Measurements from ENCODE around the gene ATP8A2.

DNA sequence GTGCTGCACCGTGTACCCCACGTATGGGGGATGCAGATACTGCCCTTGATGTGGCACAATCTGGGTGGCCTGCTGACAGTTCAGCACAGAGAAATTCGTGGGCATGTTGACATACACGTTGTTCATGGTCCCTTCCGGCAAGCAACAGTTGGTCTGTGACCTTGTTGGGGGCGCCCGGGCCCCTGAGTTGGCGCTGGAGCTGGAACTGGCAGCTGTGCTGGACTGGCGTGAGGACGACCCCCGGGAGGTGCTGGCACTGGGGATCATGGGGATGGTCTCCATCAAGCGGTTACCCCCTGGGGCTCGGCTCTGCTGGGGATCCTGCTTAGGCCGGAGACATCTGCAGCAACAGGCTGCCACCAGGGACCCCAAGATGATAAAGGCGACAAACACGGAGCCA is 674.9 kb downstream of the ATP8A2 start:
- TF ChIP-seq, protein P1, sequence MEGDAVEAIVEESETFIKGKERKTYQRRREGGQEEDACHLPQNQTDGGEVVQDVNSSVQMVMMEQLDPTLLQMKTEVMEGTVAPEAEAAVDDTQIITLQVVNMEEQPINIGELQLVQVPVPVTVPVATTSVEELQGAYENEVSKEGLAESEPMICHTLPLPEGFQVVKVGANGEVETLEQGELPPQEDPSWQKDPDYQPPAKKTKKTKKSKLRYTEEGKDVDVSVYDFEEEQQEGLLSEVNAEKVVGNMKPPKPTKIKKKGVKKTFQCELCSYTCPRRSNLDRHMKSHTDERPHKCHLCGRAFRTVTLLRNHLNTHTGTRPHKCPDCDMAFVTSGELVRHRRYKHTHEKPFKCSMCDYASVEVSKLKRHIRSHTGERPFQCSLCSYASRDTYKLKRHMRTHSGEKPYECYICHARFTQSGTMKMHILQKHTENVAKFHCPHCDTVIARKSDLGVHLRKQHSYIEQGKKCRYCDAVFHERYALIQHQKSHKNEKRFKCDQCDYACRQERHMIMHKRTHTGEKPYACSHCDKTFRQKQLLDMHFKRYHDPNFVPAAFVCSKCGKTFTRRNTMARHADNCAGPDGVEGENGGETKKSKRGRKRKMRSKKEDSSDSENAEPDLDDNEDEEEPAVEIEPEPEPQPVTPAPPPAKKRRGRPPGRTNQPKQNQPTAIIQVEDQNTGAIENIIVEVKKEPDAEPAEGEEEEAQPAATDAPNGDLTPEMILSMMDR (IDR thresholded peaks at IDR 0.05), result no peak
- TF ChIP-seq POLR2A (IDR thresholded peaks at IDR 0.05), result no peak
